Hepatocyte (in vitro differentiated cells): Measurements from ENCODE around the gene ANO4. TPM values are rescaled to one million over a fixed set of nuclear protein-coding genes. Genes with fewer than 3 reads are reported as not detected.
"Not testable (repeated sequence)": the region's sequence is repeated elsewhere in the genome, so short reads cannot be mapped to it uniquely, and the experiment has no call there.

ENCODE experiments used
- DNase-seq: peaks from one replicate; pipeline ENCODE4 v3.0.0-alpha.2; 2016; ENCODE audit warnings: low spot score
- H2AFZ ChIP-seq: fragments of 200-600 bp; sonication (generic); 2 replicates; pipeline ENCODE4 v1.6.0; 2016; ENCODE audit warnings: antibody characterized with exemption, mild to moderate bottlenecking
- H3K27ac ChIP-seq: fragments of 200-600 bp; sonication (generic); 2 replicates; pipeline ENCODE4 v1.5.1; 2016; ENCODE audit warnings: mild to moderate bottlenecking
- H3K27me3 ChIP-seq: fragments of 200-600 bp; sonication (generic); 2 replicates; pipeline ENCODE4 v1.6.1; 2016
- H3K36me3 ChIP-seq: fragments of 200-600 bp; sonication (generic); replicated peaks from 2 replicates; pipeline ENCODE4 v1.5.1; 2016; ENCODE audit warnings: low read depth; ENCODE audit not compliant: insufficient read depth
- H3K4me1 ChIP-seq: fragments of 200-600 bp; sonication (generic); 2 replicates; pipeline ENCODE4 v1.5.1; 2016; ENCODE audit warnings: mild to moderate bottlenecking, moderate library complexity; ENCODE audit not compliant: insufficient read depth
- H3K4me2 ChIP-seq: fragments of 200-600 bp; sonication (generic); 2 replicates; pipeline ENCODE4 v1.6.0; 2016
- H3K4me3 ChIP-seq: fragments of 200-600 bp; sonication (generic); 2 replicates; pipeline ENCODE4 v1.5.1; 2016; ENCODE audit warnings: mild to moderate bottlenecking
- H3K79me2 ChIP-seq: fragments of 200-600 bp; sonication (generic); 2 replicates; pipeline ENCODE4 v1.6.0; 2017; ENCODE audit warnings: mild to moderate bottlenecking
- H3K9me2 ChIP-seq: fragments of 200-600 bp; sonication (generic); replicated peaks from 2 replicates; pipeline ENCODE4 v1.6.0; 2017; ENCODE audit warnings: mild to moderate bottlenecking; ENCODE audit not compliant: insufficient read depth
- H3K9me3 ChIP-seq: fragments of 200-600 bp; sonication (generic); 2 replicates; pipeline ENCODE4 v1.5.1; 2016; ENCODE audit warnings: low read depth, mild to moderate bottlenecking
- H4K20me1 ChIP-seq: fragments of 200-600 bp; sonication (generic); 2 replicates; pipeline ENCODE4 v1.6.0; 2016; ENCODE audit warnings: mild to moderate bottlenecking; ENCODE audit not compliant: insufficient read depth, poor library complexity, severe bottlenecking
- CTCF ChIP-seq: fragments of 200-600 bp; sonication (generic); IDR thresholded peaks from 2 replicates; pipeline ENCODE4 v1.5.1; 2016; ENCODE audit warnings: antibody characterized with exemption, mild to moderate bottlenecking; ENCODE audit not compliant: poor library complexity
- EZH2 ChIP-seq: fragments of 200-600 bp; sonication (generic); IDR thresholded peaks from 2 replicates; pipeline ENCODE4 v1.6.1; 2016; ENCODE audit warnings: antibody characterized with exemption, mild to moderate bottlenecking, borderline replicate concordance
- EZH2phosphoT487 ChIP-seq: fragments of 200-600 bp; sonication (generic); IDR thresholded peaks from one replicate; pipeline ENCODE4 v1.6.1; 2018; ENCODE audit warnings: antibody characterized with exemption, mild to moderate bottlenecking, low read depth, moderate library complexity; ENCODE audit not compliant: unreplicated experiment, severe bottlenecking
- WGBS: methylation state at CpG from one replicate; pipeline ENCODE4 v1.1.6; 2016; ENCODE audit warnings: low lambda C conversion rate; ENCODE audit errors: missing lambda C conversion rate; 5-methylcytosine and 5-hydroxymethylcytosine counted together
- polyA plus RNA-seq: library from polyadenylated mRNA; unstranded; fragments of >200 nt; fragmentation: Nextera tagmentation; extraction: Ambion mirVana; gene quantifications from 2 replicates; pipeline ENCODE4 v1.2.1, GENCODE V29; 2016
- total RNA-seq: library from RNA; depleted of rRNA; stranded (reverse); fragments of >200 nt; gene quantifications from 2 replicates; pipeline ENCODE4 v1.2.3, GENCODE V29; 2014

ANO4 gene
- total and polyA plus RNA-seq, 2 experiments from 2014 or later: 1.6 to 2.3 TPM

- peaks cover 24% of the 10 kb centered on the region for H3K4me1 ChIP-seq
- no peak overlapping the region for H3K4me3 ChIP-seq
- no peaks in the 10 kb centered on the region for H3K9me3 ChIP-seq
- no peaks in the 10 kb centered on the region for H3K79me2 ChIP-seq
- H3K4me2 ChIP-seq: no peak overlapping the region
- H3K27ac ChIP-seq: no peak overlapping the region
- no peak overlapping the region for H2AFZ ChIP-seq
- no peaks in the 10 kb centered on the region for H3K36me3 ChIP-seq
- TF ChIP-seq EZH2phosphoT487 (no peak), CTCF (no peak), EZH2 (no peak)
- no peaks in the 10 kb centered on the region for H3K27me3 ChIP-seq
- no peak for DNase-seq
- H3K9me2 ChIP-seq: no peaks in the 10 kb centered on the region
- 62% methylated on average over 1 of the region's 1 CpG for WGBS
- H4K20me1 ChIP-seq: no peaks in the 10 kb centered on the region
These were observed 190.2 kb downstream of the ANO4 start for GRCh38 chr12:100984796-100985195.

GRCh38 chr12:100986595-100987547 lies 192.3 kb downstream of the ANO4 start:
- DNase-seq: no peak
- H3K36me3 ChIP-seq: no peaks in the 10 kb centered on the region
- no peaks in the 10 kb centered on the region for H3K9me3 ChIP-seq
- peak overlapping the region; percentile 40 for H3K4me2 ChIP-seq
- H3K79me2 ChIP-seq: no peaks in the 10 kb centered on the region
- H3K9me2 ChIP-seq: no peaks in the 10 kb centered on the region
- no peak overlapping the region for H3K4me3 ChIP-seq
- H3K27ac ChIP-seq: peak overlapping the region; percentile 44
- no peaks in the 10 kb centered on the region for H4K20me1 ChIP-seq
- H2AFZ ChIP-seq: no peak overlapping the region
- H3K27me3 ChIP-seq: no peaks in the 10 kb centered on the region
- WGBS: 60% methylated on average over 8 of the region's 8 CpGs
- no peak for TF ChIP-seq EZH2phosphoT487
- TF ChIP-seq EZH2: no peak
- no peak for TF ChIP-seq CTCF
- H3K4me1 ChIP-seq: peaks cover 24% of the 10 kb centered on the region

- Histone ChIP-seq H3K27me3 (no peaks in the 10 kb centered on the region), H3K27ac (peak overlapping the region; percentile 44), H4K20me1 (no peaks in the 10 kb centered on the region), H3K4me3 (no peak overlapping the region), H2AFZ (peak overlapping the region; percentile 37), H3K4me2 (peak overlapping the region; percentile 42), H3K9me3 (no peaks in the 10 kb centered on the region), H3K4me1 (peaks cover 18% of the 10 kb centered on the region), H3K9me2 (no peaks in the 10 kb centered on the region), H3K36me3 (no peaks in the 10 kb centered on the region), H3K79me2 (no peaks in the 10 kb centered on the region)
- peak; percentile 68 for DNase-seq
- WGBS: 42% methylated on average over 5 of the region's 5 CpGs
- TF ChIP-seq CTCF (peak; percentile 37), EZH2phosphoT487 (no peak)
These were observed 193.3 kb downstream of the ANO4 start for GRCh38 chr12:100987552-100988521.

GRCh38 chr12:100989509-100989908 lies 194.9 kb downstream of the ANO4 start:
- not testable (repeated sequence) for H3K79me2 ChIP-seq, DNase-seq, H3K27me3 ChIP-seq, H2AFZ ChIP-seq, H3K9me3 ChIP-seq, H3K4me2 ChIP-seq, H3K4me3 ChIP-seq, H3K36me3 ChIP-seq, H4K20me1 ChIP-seq, H3K9me2 ChIP-seq, H3K27ac ChIP-seq
- peaks cover 18% of the 10 kb centered on the region for H3K4me1 ChIP-seq
